ENCODE results near the gene ZNF19.

- no peak for TF ChIP-seq EZH2 (IDR thresholded peaks at IDR 0.05; ENCODE audit: borderline replicate concordance, low read depth, low read length, poor library complexity, severe bottlenecking)
- no peak for TF ChIP-seq CTCF (conservative IDR thresholded peaks at IDR 0.05; ENCODE audit: low read depth, low read length)
These were observed 60.7 kb downstream of the ZNF19 start for GRCh38 chr16:71428385-71428784.
